H9 (cell line): ENCODE measurements around the gene TXNDC17. TPM values are rescaled to one million over a fixed set of nuclear protein-coding genes. Genes with fewer than 3 reads are reported as not detected.

Experiments used
- DNase-seq: peaks from one replicate; pipeline ENCODE4 v3.0.0-alpha.2; 2017
- H2AFZ ChIP-seq: one replicate; pipeline ENCODE4 v1.6.1; 2013; ENCODE audit warnings: mild to moderate bottlenecking, low read length, control low read depth, moderate library complexity
- H2AK5ac ChIP-seq: 2 replicates; pipeline ENCODE4 v1.6.1; 2013; ENCODE audit warnings: low read length, control low read depth, mixed read lengths; ENCODE audit not compliant: insufficient read length
- H2BK120ac ChIP-seq: one replicate; pipeline ENCODE4 v1.6.1; 2013; ENCODE audit warnings: low read depth, mild to moderate bottlenecking, low read length, control low read depth, inconsistent platforms; ENCODE audit not compliant: poor library complexity, severe bottlenecking
- H2BK12ac ChIP-seq: 2 replicates; pipeline ENCODE4 v1.6.1; 2013; ENCODE audit warnings: low read length, control low read depth, mixed read lengths, low read depth; ENCODE audit not compliant: insufficient read length
- H2BK15ac ChIP-seq: 2 replicates; pipeline ENCODE4 v1.6.1; 2013; ENCODE audit warnings: low read depth, low read length, control low read depth
- H2BK20ac ChIP-seq: one replicate; pipeline ENCODE4 v1.6.1; 2013; ENCODE audit warnings: low read depth, mild to moderate bottlenecking, low read length, control low read depth, inconsistent platforms; ENCODE audit not compliant: poor library complexity, severe bottlenecking
- H2BK5ac ChIP-seq: 2 replicates; pipeline ENCODE4 v1.6.1; 2013; ENCODE audit warnings: low read length, control low read depth, mixed read lengths; ENCODE audit not compliant: insufficient read length
- H3K14ac ChIP-seq: 2 replicates; pipeline ENCODE4 v1.6.1; 2013; ENCODE audit warnings: low read length, control low read depth; ENCODE audit not compliant: insufficient read depth
- H3K18ac ChIP-seq: 2 replicates; pipeline ENCODE4 v1.6.1; 2013; ENCODE audit warnings: low read depth, mild to moderate bottlenecking, mixed read lengths, low read length, control low read depth; ENCODE audit not compliant: insufficient read length
- H3K23ac ChIP-seq: 2 replicates; pipeline ENCODE4 v1.6.1; 2013; ENCODE audit warnings: low read length, control low read depth, mixed read lengths, low read depth; ENCODE audit not compliant: insufficient read length
- H3K23me2 ChIP-seq: 2 replicates; pipeline ENCODE4 v1.6.1; 2013; ENCODE audit warnings: low read depth, mild to moderate bottlenecking, mixed read lengths, low read length, control low read depth; ENCODE audit not compliant: insufficient read length, poor library complexity, severe bottlenecking
- H3K27ac ChIP-seq: 2 replicates; pipeline ENCODE4 v1.5.1; 2013; ENCODE audit warnings: low read length, control low read depth, mixed read lengths, low read depth; ENCODE audit not compliant: insufficient read length
- H3K27me3 ChIP-seq: 2 replicates; pipeline ENCODE4 v1.6.1; 2013; ENCODE audit warnings: low read length, control low read depth, inconsistent platforms; ENCODE audit not compliant: insufficient read depth
- H3K4ac ChIP-seq: 2 replicates; pipeline ENCODE4 v1.6.1; 2013; ENCODE audit warnings: low read depth, mild to moderate bottlenecking, control low read depth, inconsistent platforms, low read length, moderate library complexity
- H3K4me1 ChIP-seq: 2 replicates; pipeline ENCODE4 v1.6.1; 2013; ENCODE audit warnings: low read length, control low read depth, inconsistent platforms; ENCODE audit not compliant: insufficient read depth
- H3K4me2 ChIP-seq: 2 replicates; pipeline ENCODE4 v1.6.1; 2013; ENCODE audit warnings: low read length, control low read depth, mixed read lengths; ENCODE audit not compliant: insufficient read length, insufficient read depth
- H3K56ac ChIP-seq: 2 replicates; pipeline ENCODE4 v1.6.1; 2013; ENCODE audit warnings: low read depth, mild to moderate bottlenecking, mixed read lengths, low read length, control low read depth; ENCODE audit not compliant: insufficient read length
- H3K79me1 ChIP-seq: 2 replicates; pipeline ENCODE4 v1.6.1; 2013; ENCODE audit warnings: low read depth, mild to moderate bottlenecking, moderate library complexity, low read length, control low read depth, inconsistent platforms; ENCODE audit not compliant: insufficient read depth, poor library complexity, severe bottlenecking
- H3K79me2 ChIP-seq: 2 replicates; pipeline ENCODE4 v1.6.1; 2013; ENCODE audit warnings: low read length, control low read depth, inconsistent platforms; ENCODE audit not compliant: insufficient read depth
- H3K9ac ChIP-seq: 2 replicates; pipeline ENCODE4 v1.6.1; 2013; ENCODE audit warnings: low read length, control low read depth, mixed read lengths; ENCODE audit not compliant: insufficient read length; ENCODE audit errors: extremely low read depth
- H3K9me3 ChIP-seq: one replicate; pipeline ENCODE4 v1.6.1; 2013; ENCODE audit warnings: low read depth, low read length, inconsistent platforms; ENCODE audit not compliant: control insufficient read depth
- H3T11ph ChIP-seq: one replicate; pipeline ENCODE4 v1.6.1; 2013; ENCODE audit warnings: mild to moderate bottlenecking, low read length, control low read depth, inconsistent platforms
- H4K20me1 ChIP-seq: one replicate; pipeline ENCODE4 v1.6.1; 2013; ENCODE audit not compliant: control insufficient read depth, insufficient read length, insufficient read depth
- H4K5ac ChIP-seq: 2 replicates; pipeline ENCODE4 v1.6.1; 2013; ENCODE audit warnings: low read depth, mild to moderate bottlenecking, mixed read lengths, low read length, control low read depth; ENCODE audit not compliant: insufficient read length
- H4K8ac ChIP-seq: replicated peaks from 2 replicates; pipeline ENCODE4 v1.6.1; 2013; ENCODE audit warnings: low read length, control low read depth, mixed read lengths, low read depth; ENCODE audit not compliant: insufficient read length
- H4K91ac ChIP-seq: 2 replicates; pipeline ENCODE4 v1.6.1; 2013; ENCODE audit warnings: low read depth, mild to moderate bottlenecking, moderate library complexity, mixed read lengths, low read length, control low read depth; ENCODE audit not compliant: insufficient read length
- H3K27ac Mint-ChIP-seq, 3 experiments: 2 replicates in 2 of 3; 3 replicates in 1 of 3; pipeline ENCODE4 v1.8.0; 2020 to 2021; ENCODE audit warnings: mixed read lengths in 3 of 3, mild to moderate bottlenecking in 1 of 3, moderate library complexity in 1 of 3
- H3K27me3 Mint-ChIP-seq: 2 replicates; pipeline ENCODE4 v1.8.0; 2021; ENCODE audit warnings: low read depth, mild to moderate bottlenecking, moderate library complexity, mixed read lengths
- H3K36me3 Mint-ChIP-seq, 3 experiments: 2 replicates in 2 of 3; 3 replicates in 1 of 3; pipeline ENCODE4 v1.8.0; 2020 to 2021; ENCODE audit warnings: low read depth in 3 of 3, mixed read lengths in 3 of 3; ENCODE audit not compliant: insufficient read depth in 1 of 3
- H3K4me1 Mint-ChIP-seq, 2 experiments: 2 replicates each; pipeline ENCODE4 v1.8.0; 2020; ENCODE audit warnings: mixed read lengths in 2 of 2
- H3K4me3 Mint-ChIP-seq, 2 experiments: 2 replicates in 1 of 2; 3 replicates in 1 of 2; pipeline ENCODE4 v1.8.0; 2020 to 2021; ENCODE audit warnings: mild to moderate bottlenecking in 2 of 2, mixed read lengths in 2 of 2, moderate library complexity in 1 of 2
- H3K9me3 Mint-ChIP-seq, 2 experiments: 2 replicates in 1 of 2; 3 replicates in 1 of 2; pipeline ENCODE4 v1.8.0; 2020; ENCODE audit warnings: mild to moderate bottlenecking in 2 of 2, mixed read lengths in 2 of 2, moderate library complexity in 1 of 2
- CTCF ChIP-seq: fragments of 200-600 bp; sonication (generic); conservative IDR thresholded peaks from 3 replicates; pipeline ENCODE4 v1.8.0; 2021; ENCODE audit warnings: antibody characterized with exemption, mild to moderate bottlenecking
- WGBS: extraction: QIAGEN DNeasy Blood & Tissue Kit; methylation state at CpG from one replicate; pipeline ENCODE4 v1.1.7; 2013; ENCODE audit warnings: missing lambda C conversion rate, low lambda C conversion rate, mixed read lengths; ENCODE audit not compliant: insufficient read length; ENCODE audit errors: extremely low coverage; 5-methylcytosine and 5-hydroxymethylcytosine counted together
- total RNA-seq: library from RNA; stranded (reverse); gene quantifications from 2 replicates; pipeline ENCODE4 v1.2.1, GENCODE V29; 2021

TXNDC17 gene
- total RNA-seq, 1 experiment from 2014 or later: 170 TPM

GRCh38 chr17:6605142-6605541 lies 35.7 kb upstream of the TXNDC17 start:
- TF ChIP-seq CTCF: no peak
- H3K4me1 ChIP-seq: no peaks in the 10 kb centered on the region
- no peak overlapping the region for H3K23ac ChIP-seq
- H3K9ac ChIP-seq: no peak overlapping the region
- no peaks in the 10 kb centered on the region for H3K23me2 ChIP-seq
- no CpG with 5 or more reads among the region's 6 CpGs for WGBS
- no peaks in the 10 kb centered on the region for H4K20me1 ChIP-seq
- no peaks in the 10 kb centered on the region for H3K27me3 ChIP-seq
- H3K9me3 ChIP-seq: no peaks in the 10 kb centered on the region
- Mint-ChIP-seq H3K36me3 (peaks cover 10 to 86% (median 43%) of the 10 kb centered on the region in 3 experiments), H3K4me3 (no peak overlapping the region), H3K27ac (no peak overlapping the region), H3K27me3 (no peaks in the 10 kb centered on the region), H3K9me3 (no peaks in the 10 kb centered on the region), H3K4me1 (no peaks in the 10 kb centered on the region)
- no peak overlapping the region for H2BK15ac ChIP-seq
- H2AFZ ChIP-seq: no peak overlapping the region
- no peak for DNase-seq
- H2BK12ac ChIP-seq: no peak overlapping the region
- no peak overlapping the region for H2BK120ac ChIP-seq
- no peak overlapping the region for H2BK5ac ChIP-seq
- no peaks in the 10 kb centered on the region for H3K79me1 ChIP-seq
- no peak overlapping the region for H3K18ac ChIP-seq
- H4K5ac ChIP-seq: no peak overlapping the region
- H3T11ph ChIP-seq: no peak overlapping the region
- H2BK20ac ChIP-seq: no peak overlapping the region
- H2AK5ac ChIP-seq: no peak overlapping the region
- no peak overlapping the region for H4K91ac ChIP-seq
- H3K4ac ChIP-seq: no peak overlapping the region
- no peak overlapping the region for H3K56ac ChIP-seq
- no peak overlapping the region for H4K8ac ChIP-seq
- no peak overlapping the region for H3K14ac ChIP-seq
- no peaks in the 10 kb centered on the region for H3K79me2 ChIP-seq
- H3K27ac ChIP-seq: no peak overlapping the region
- H3K4me2 ChIP-seq: no peak overlapping the region
